RKO (cell line): ENCODE measurements around the gene TNFSF13.
A peak's percentile ranks its signal among the peaks of the same experiment; 100 is the strongest.

ENCODE experiments used
- DNase-seq: peaks from one replicate; pipeline ENCODE4 v3.0.0-alpha.2; 2016; ENCODE audit warnings: low spot score

TNFSF13 gene

GRCh38 chr17:7575481-7575883, 16.9 kb downstream of the TNFSF13 start:
- peak; percentile 42 for DNase-seq

GRCh38 chr17:7575959-7576358, 17.4 kb downstream of the TNFSF13 start:
- peak; percentile 43 for DNase-seq

GRCh38 chr17:7576432-7576937, 17.9 kb downstream of the TNFSF13 start:
- DNase-seq, result no peak

GRCh38 chr17:7577327-7578199, 19.0 kb downstream of the TNFSF13 start:
- no peak for DNase-seq

GRCh38 chr17:7579001-7579833, 20.7 kb downstream of the TNFSF13 start, which contains the start of gene CD68:
CD68 (plus strand) TSS chr17:7579638; CDS start chr17:7579678, 40 bp downstream.
- peak; percentile 100 for DNase-seq

GRCh38 chr17:7579834-7580603, 21.5 kb downstream of the TNFSF13 start:
- peak; percentile 49 for DNase-seq

GRCh38 chr17:7580604-7581575, 22.3 kb downstream of the TNFSF13 start:
- peak; percentile 85 for DNase-seq

GRCh38 chr17:7582396-7583252, 24.1 kb downstream of the TNFSF13 start:
- DNase-seq, result peak; percentile 77

GRCh38 chr17:7583253-7584109, 24.9 kb downstream of the TNFSF13 start, which contains the start of gene MPDU1:
MPDU1 (plus strand) TSS chr17:7583852; CDS start chr17:7583863, 11 bp downstream.
- DNase-seq, result peak; percentile 99

GRCh38 chr17:7586673-7587419, 28.3 kb downstream of the TNFSF13 start:
- DNase-seq, result peak; percentile 48

GRCh38 chr17:7587420-7588151, 29.0 kb downstream of the TNFSF13 start:
- DNase-seq, result peak; percentile 66

GRCh38 chr17:7588553-7589203, 30.1 kb downstream of the TNFSF13 start:
- no peak for DNase-seq

- no peak for DNase-seq
Measured at GRCh38 chr17:7589204-7589868, 30.8 kb downstream of the TNFSF13 start.

- DNase-seq, result no peak
Measured at GRCh38 chr17:7589891-7590691, 31.5 kb downstream of the TNFSF13 start, which contains the start of gene SOX15. SOX15 (minus strand) TSS chr17:7590094; CDS start chr17:7589676, 418 bp downstream.

GRCh38 chr17:7590743-7591142, 32.2 kb downstream of the TNFSF13 start:
- DNase-seq, result peak; percentile 44
